GM19463 (cell line): ENCODE results near the gene KCNJ9.
A peak's percentile ranks its signal among the peaks of the same experiment; 100 is the strongest.

Source experiments
- ATAC-seq: cut with Tn5 transposase; IDR thresholded peaks from one replicate; pipeline ENCODE4 v1.9.1; 2021; ENCODE audit warnings: mild to moderate bottlenecking, moderate library complexity; ENCODE audit not compliant: unreplicated experiment

The KCNJ9 gene

DNA sequence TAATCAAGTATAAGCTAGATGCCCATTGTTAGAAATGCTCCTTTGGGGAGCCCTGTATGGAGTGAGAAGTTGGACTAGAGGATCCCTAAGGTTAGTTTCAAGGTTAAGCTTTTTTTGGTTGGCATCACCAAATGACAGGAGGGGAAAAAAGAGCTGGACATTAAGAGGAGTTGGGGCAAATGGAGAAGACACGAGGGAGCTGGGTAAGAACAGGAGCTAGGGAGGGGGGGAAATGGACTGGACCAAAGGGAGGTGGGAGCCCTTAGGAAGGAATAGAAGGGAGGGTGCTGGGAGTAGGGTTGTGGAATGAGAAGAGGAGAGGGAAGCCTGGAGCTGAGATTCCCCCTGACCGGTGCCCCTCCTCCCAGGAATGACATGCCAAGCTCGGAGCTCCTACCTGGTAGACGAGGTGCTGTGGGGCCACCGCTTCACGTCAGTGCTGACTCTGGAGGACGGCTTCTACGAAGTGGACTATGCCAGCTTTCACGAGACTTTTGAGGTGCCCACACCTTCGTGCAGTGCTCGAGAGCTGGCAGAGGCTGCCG, 5.9 kb downstream of the KCNJ9 start:
- ATAC-seq = no peak

GRCh38 chr1:160089883-160090282, 8.5 kb downstream of the KCNJ9 start:
- no peak for ATAC-seq

DNA sequence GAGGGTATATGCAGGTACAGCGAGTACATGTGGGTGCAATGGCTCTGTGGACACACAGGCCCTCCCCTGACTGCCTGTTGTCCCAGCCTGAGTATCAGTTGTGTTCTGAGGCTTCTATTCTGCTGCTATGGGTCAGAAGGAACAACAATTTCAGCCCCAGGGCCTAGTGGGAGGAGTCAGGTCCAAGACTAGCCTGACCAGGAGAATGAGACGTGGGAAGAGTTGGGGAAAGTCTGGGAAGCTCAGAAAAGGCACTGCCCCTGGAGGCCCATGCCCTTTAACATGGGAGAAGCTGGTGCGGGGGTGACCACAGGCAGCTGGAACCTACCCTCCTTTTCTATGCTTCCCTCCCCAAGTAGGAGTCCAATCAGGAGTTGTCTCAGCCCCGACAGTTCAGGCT, 9.4 kb downstream of the KCNJ9 start:
- ATAC-seq = no peak

GRCh38 chr1:160091666-160092223, 10.4 kb downstream of the KCNJ9 start:
- no peak for ATAC-seq

DNA sequence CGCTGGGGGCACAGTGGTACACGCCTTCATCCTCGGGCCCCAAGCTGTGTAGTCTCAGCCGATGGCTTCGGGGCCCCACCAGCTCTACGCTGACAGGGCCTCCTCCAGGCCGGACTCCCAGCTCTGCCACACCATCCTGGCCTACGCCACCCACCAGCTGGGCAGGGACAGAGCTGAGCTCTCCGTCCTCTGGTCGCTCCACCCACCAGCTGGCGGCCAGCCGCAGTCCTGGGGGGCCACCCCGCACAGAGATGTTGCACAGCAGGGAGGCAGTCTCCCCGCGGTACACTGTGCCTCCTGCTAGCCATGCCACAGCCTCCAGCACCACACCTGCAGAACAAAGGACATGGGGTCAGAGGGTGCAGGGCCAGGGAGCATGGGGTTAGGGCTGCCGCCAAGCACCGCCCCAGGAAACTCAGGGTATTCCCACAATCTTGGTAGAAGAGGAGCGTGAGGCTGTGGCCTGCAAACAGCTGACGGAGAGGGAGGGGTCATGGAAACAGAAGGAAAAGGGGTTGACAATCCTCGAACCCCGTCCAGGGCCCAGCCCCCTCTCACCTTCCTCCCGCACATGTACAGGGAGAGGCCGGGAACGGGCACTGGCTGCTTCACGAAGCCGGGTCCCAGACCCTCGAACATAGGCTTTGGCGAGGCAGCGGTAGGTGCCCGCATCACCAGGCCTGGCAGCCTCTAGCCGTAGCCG, 11.2 kb downstream of the KCNJ9 start:
- no peak for ATAC-seq

- no peak for ATAC-seq
These were observed 11.7 kb downstream of the KCNJ9 start for GRCh38 chr1:160093069-160093395.

DNA sequence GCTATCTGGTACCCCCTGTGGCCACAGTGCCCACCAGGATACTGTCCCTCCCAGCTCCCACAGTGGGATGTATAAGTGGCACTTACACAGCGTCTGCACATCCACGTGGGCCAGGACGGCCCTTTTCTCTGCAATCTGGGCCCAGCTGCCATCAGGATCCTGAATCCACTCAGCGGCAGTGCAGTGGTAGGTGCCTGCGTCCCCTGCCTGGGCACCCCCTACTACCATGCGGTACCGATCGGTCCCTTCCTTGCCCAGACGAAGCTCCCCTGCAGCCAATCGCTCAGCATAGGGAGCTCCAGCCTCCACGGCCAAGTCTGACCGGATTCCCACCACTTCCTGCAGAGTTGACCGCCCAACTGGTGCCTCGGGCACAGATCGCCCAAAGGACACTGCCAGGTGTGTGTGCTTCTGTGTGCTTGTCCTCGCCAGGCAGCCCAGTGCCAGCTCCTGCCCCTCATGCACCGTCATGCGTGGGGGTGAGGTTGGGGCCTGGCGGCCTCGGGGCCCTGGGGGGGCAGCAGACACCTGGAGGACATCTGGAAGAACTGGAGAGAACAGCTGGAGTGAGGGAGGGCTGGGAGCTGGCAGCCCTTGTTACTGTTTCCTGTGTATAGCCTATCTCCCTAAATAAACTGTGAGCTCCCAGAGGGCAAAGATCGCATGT, 12.4 kb downstream of the KCNJ9 start:
- ATAC-seq = no peak

- no peak for ATAC-seq
These were observed 12.9 kb downstream of the KCNJ9 start for GRCh38 chr1:160094291-160094625.

DNA sequence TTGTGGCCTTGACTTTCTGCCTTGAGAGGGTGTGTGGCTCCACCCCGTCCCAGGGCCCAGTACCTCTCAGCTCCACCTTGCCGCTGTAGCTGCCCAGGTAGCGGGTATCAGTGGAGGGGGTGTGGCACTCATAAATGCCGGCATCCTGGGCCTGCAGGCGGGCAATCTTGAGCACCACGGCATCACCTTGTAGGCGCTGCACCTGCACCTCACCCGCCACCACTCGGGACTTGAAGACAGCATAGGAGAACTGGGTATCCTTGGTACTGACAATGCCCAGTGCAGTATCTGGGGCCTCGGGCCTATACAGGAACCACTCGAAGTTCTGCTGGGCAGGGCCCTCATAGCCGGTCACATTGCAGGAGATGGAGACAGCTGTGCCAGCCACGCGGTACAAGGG, 13.5 kb downstream of the KCNJ9 start:
- no peak for ATAC-seq

DNA sequence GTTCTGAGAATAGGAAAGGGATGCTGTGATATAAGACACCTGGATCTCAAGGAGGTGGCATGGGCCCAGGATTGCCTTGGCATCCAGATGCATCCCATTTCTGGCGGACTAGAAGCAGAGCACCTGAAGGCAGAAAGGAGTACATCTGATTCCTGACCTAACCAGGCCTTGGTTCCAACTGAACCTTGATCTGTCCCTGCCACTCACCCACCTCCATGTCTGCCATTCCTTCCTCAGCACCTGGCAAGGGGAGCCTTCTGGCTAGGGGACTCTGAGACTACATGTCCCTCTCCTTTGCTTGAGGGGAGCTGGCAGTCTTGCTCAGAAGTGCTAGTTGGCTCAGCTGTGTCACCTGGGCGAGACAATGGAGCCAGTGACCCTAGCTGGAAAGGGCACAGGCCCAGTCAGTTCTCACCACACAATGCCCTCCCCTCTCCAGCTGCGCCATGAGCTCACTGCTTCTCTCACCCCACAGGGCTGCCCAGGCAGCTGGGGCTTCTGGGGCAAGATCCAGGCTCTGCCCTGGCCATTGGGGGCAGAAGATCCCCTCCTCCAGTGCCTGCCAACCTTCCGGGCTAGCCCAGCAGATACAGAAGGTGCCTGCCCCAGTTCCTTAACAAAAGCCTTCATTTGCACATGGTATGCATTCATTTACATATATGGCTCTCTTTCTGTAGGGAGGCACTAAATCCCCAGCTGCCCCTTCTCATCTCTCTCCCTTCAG, 14.2 kb downstream of the KCNJ9 start:
- no peak for ATAC-seq

GRCh38 chr1:160096274-160097116, 15.2 kb downstream of the KCNJ9 start:
- ATAC-seq = no peak

DNA sequence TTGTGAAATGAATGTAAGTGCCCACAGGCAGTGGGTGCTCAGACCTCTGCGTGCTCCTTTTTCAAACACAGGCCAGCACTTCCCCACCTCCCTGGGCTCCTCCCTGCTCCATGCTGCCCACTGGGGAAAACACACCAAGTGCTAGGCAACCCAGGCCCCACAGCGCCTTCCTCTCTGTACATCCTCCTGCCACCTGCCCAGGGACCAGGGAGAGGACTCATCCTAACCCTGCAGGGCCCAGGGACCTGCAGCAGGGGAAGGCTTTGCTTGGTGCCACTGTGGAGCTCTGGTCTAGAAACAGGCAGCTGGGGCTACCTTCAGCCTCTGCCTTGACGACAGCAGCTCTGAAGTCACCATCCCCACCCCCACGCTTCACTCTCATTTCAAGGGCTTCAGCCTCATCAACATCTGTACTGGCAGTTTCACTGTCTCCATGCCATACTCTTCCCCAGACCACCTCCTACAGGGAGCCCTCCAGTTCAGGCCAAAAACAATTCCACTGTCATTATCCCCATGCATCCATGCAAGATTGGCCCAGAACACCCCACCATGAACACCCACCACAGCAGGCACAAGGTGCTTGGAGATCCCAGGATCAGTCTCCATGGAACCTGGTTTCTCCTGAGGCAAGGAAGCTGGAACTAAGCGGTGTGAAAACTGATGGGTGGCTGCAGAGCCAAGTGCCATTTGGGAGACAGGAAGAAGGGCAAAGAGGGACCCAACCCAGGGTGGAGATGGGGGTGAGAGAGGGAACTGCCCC, 16.0 kb downstream of the KCNJ9 start:
- ATAC-seq = no peak

GRCh38 chr1:160097911-160098851, 16.8 kb downstream of the KCNJ9 start, which contains the start of gene IGSF8:
Gene IGSF8, minus strand, starts transcription at chr1:160098619. Its CDS starts 147 bp downstream, at chr1:160098472.
- peak; percentile 52 for ATAC-seq

- ATAC-seq = peak; percentile 83
These were observed 17.7 kb downstream of the KCNJ9 start for GRCh38 chr1:160098852-160099561.

DNA sequence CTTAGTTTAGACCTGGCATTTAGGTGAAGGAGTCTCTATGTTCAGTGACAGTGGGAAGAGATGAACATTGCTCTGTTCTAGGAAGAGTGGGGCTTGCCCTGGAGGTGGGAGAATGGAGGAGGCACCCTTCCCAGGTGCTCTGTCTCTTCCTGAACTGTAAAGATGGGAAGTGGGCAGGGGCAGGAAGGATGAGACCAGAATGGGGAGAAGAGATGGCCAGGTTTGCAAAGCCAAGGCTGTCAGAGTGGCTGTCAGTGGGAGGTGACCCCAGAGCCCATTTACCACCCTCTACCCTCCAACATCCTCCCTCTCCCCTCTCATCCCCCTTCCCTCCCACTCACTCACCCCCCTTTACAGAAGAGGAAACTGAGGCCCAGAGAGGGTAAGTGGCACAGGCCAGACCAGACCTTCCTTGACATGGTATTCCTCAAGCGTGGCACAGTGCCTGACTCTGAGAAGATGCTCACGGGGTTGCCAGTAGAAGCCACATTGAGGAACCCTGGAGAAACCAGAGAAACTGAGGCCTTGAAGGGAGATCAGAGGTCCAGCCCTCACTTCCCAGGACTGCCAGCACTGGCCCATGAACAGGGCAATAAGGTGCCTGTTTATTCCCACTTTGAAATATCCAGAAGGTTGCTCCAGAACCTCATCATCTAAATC, 18.5 kb downstream of the KCNJ9 start:
- ATAC-seq = no peak

GRCh38 chr1:160101037-160101716, 19.8 kb downstream of the KCNJ9 start:
- peak; percentile 26 for ATAC-seq
